ENCODE results near the gene RPS18. TPM values are rescaled to one million over a fixed set of nuclear protein-coding genes. Genes with fewer than 3 reads are reported as not detected.

RPS18 gene
- total and polyA plus RNA-seq, 9 of the 15 experiments (the other 6 are each of a cell fraction or from before 2014, with no cell fraction given): 5,023 to 17,516 (median 8,131) TPM

GRCh38 chr6:33276864-33277662 lies 5.2 kb downstream of the RPS18 start, which contains the start of gene B3GALT4 (continued):
- TF ChIP-seq SAP30 (IDR thresholded peaks at IDR 0.05; ENCODE audit: borderline replicate concordance, insufficient read depth, low read depth, low read length, poor library complexity, severe bottlenecking): no peak
- peak; percentile 74; the same call in 1 of the 2 replicates for TF ChIP-seq NR1H2 (CRISPR knock-in tag; IDR thresholded peaks at IDR 0.05)
- TF ChIP-seq ARID3B (CRISPR knock-in tag; IDR thresholded peaks at IDR 0.05; ENCODE audit: borderline replicate concordance): no peak
- TF ChIP-seq CHAMP1 (IDR thresholded peaks at IDR 0.05): no peak
- no peak for TF ChIP-seq SLC30A9 (CRISPR knock-in tag; IDR thresholded peaks at IDR 0.05)
- no peak for TF ChIP-seq MBD1 (CRISPR knock-in tag; IDR thresholded peaks at IDR 0.05)
- TF ChIP-seq ZNF780A (CRISPR knock-in tag; IDR thresholded peaks at IDR 0.05): peak; percentile 81; the same call in 1 of the 2 replicates
- peak; percentile 54; the same call in 1 of the 2 replicates for TF ChIP-seq STAG1 (CRISPR knock-in tag; IDR thresholded peaks at IDR 0.05; ENCODE audit: borderline replicate concordance)
- no peak for TF ChIP-seq THRA (IDR thresholded peaks at IDR 0.05)
- peak; percentile 97 for TF ChIP-seq ETS1 (conservative IDR thresholded peaks at IDR 0.05; ENCODE audit: control insufficient read depth, low read depth, low read length)

Measured in K562 (cell line).